Muscle of leg (tissue), 11 donors: ENCODE results near the gene NIN. TPM values are rescaled to one million over a fixed set of nuclear protein-coding genes. Genes with fewer than 3 reads are reported as not detected.
A peak's percentile ranks its signal among the peaks of the same experiment; 100 is the strongest.

ENCODE experiments used
- DNase-seq: peaks from one replicate; pipeline ENCODE4 v3.0.0; 2013
- H3K27ac ChIP-seq: one replicate; pipeline ENCODE4 v1.5.1; 2013; ENCODE audit warnings: mild to moderate bottlenecking, low read length, control low read depth
- H3K27me3 ChIP-seq: one replicate; pipeline ENCODE4 v1.6.1; 2013; ENCODE audit warnings: low read length; ENCODE audit not compliant: control insufficient read depth, insufficient read depth
- H3K36me3 ChIP-seq: one replicate; pipeline ENCODE4 v1.6.1; 2013; ENCODE audit warnings: low read length; ENCODE audit not compliant: control insufficient read depth, insufficient read depth
- H3K4me1 ChIP-seq: one replicate; pipeline ENCODE4 v1.6.1; 2013; ENCODE audit warnings: low read length; ENCODE audit not compliant: control insufficient read depth, insufficient read depth
- H3K4me3 ChIP-seq: one replicate; pipeline ENCODE4 v1.5.1; 2013; ENCODE audit warnings: low read length, control low read depth
- H3K9me3 ChIP-seq: replicated peaks from 2 replicates; pipeline ENCODE4 v1.6.1; 2013; ENCODE audit warnings: low read depth, low read length; ENCODE audit not compliant: control insufficient read depth
- WGBS: methylation state at CpG from one replicate; pipeline ENCODE4 v1.1.5; 2013; ENCODE audit warnings: missing lambda C conversion rate; ENCODE audit not compliant: insufficient coverage; 5-methylcytosine and 5-hydroxymethylcytosine counted together
- polyA plus RNA-seq, 8 donors: library from polyadenylated mRNA; unstranded; fragments of 120-200 nt; gene quantifications; one replicate each; pipeline versions ENCODE4 v1.2.1 to v1.2.3, GENCODE V29; 2013; ENCODE audit warnings: inconsistent platforms in 1 of 8, low replicate concordance in 1 of 8; ENCODE audit not compliant: insufficient read length in 8 of 8, insufficient read depth in 1 of 8
- total RNA-seq: library from RNA; stranded (reverse); fragments of 120-200 nt; gene quantifications from one replicate; pipeline ENCODE4 v1.2.4, GENCODE V29; 2013

The NIN gene
- total and polyA plus RNA-seq, 9 donors, result 21.3 to 46.8 (median 39.4) TPM

- H3K9me3 ChIP-seq, result no peaks in the 10 kb centered on the region
- no peaks in the 10 kb centered on the region for H3K27me3 ChIP-seq
- H3K27ac ChIP-seq, result no peak overlapping the region
- 63% methylated on average over 4 of the region's 8 CpGs for WGBS
- H3K36me3 ChIP-seq, result peaks cover 16% of the 10 kb centered on the region
- no peak for DNase-seq
- H3K4me1 ChIP-seq, result peaks cover 3% of the 10 kb centered on the region
- H3K4me3 ChIP-seq, result no peak overlapping the region
These were observed 52.1 kb downstream of the NIN start for GRCh38 chr14:50778721-50779483.

GRCh38 chr14:50776522-50776921 is 54.4 kb downstream of the NIN start:
- Histone ChIP-seq H3K27me3 (no peaks in the 10 kb centered on the region), H3K4me1 (peaks cover 3% of the 10 kb centered on the region), H3K4me3 (no peak overlapping the region), H3K9me3 (no peaks in the 10 kb centered on the region), H3K27ac (no peak overlapping the region), H3K36me3 (peaks cover 23% of the 10 kb centered on the region)
- no peak for DNase-seq

- no CpG with 5 or more reads among the region's 2 CpGs for WGBS
- Histone ChIP-seq H3K9me3 (no peaks in the 10 kb centered on the region), H3K36me3 (peaks cover 35% of the 10 kb centered on the region), H3K27ac (peak overlapping the region; percentile 15), H3K4me1 (peaks cover 3% of the 10 kb centered on the region), H3K27me3 (no peaks in the 10 kb centered on the region), H3K4me3 (no peak overlapping the region)
- DNase-seq, result peak; percentile 79
These were observed 55.6 kb downstream of the NIN start for GRCh38 chr14:50775357-50775756.

DNA sequence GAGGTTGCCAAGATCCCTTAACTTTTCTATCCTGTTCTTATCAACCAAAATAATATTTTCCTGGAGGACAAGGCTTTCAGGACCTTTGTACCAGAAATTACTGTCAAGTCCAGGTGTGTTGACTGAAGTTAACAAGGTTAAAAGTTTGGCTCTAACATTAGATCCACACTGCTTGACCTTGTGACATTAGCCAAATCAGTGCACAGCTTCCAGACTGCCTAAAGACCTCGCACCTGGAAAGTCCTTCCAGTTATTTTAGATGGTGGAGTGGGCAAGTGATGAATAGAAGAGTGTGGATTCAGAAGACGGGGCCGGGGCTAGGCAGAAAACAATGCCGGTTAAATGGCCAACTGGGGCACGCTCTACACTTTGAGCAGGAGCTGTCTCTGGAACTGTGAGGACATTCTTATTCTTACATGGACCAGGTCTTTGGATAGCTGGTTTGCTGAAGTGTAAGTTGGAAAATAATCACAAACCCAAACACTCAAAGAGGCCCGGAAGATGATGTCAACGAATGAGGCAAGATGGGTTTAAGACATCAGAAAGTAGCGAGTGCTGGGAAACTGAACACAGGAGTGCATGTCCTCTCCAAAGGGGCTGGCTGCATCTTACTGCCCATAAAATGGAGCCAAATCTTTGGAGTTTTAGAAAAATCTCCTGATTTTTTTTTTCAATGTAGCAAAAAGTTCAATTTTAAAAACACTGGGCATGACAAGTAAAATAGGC is 56.3 kb downstream of the NIN start:
- no peaks in the 10 kb centered on the region for H3K27me3 ChIP-seq
- no peak overlapping the region for H3K27ac ChIP-seq
- H3K4me1 ChIP-seq, result peaks cover 3% of the 10 kb centered on the region
- H3K9me3 ChIP-seq, result no peaks in the 10 kb centered on the region
- peaks cover 41% of the 10 kb centered on the region for H3K36me3 ChIP-seq
- DNase-seq, result no peak
- 86% methylated on average over 4 of the region's 8 CpGs for WGBS
- no peak overlapping the region for H3K4me3 ChIP-seq

GRCh38 chr14:50773632-50774541 is 57.1 kb downstream of the NIN start:
- peak; percentile 32 for DNase-seq

GRCh38 chr14:50772412-50772811 is 58.5 kb downstream of the NIN start:
- H3K36me3 ChIP-seq, result peaks cover 57% of the 10 kb centered on the region
- WGBS, result 78% methylated on average over 5 of the region's 7 CpGs
- no peak for DNase-seq
- H3K4me3 ChIP-seq, result no peak overlapping the region
- no peaks in the 10 kb centered on the region for H3K27me3 ChIP-seq
- no peaks in the 10 kb centered on the region for H3K4me1 ChIP-seq
- H3K27ac ChIP-seq, result no peak overlapping the region
- H3K9me3 ChIP-seq, result no peaks in the 10 kb centered on the region

More at GRCh38 chr14:50773632-50774541, 57.1 kb downstream of the NIN start:
- Histone ChIP-seq H3K4me3 (no peak overlapping the region), H3K27me3 (no peaks in the 10 kb centered on the region), H3K27ac (no peak overlapping the region), H3K4me1 (peaks cover 3% of the 10 kb centered on the region), H3K9me3 (no peaks in the 10 kb centered on the region), H3K36me3 (peaks cover 50% of the 10 kb centered on the region)
- WGBS, result 80% methylated on average over 1 of the region's 7 CpGs

DNA sequence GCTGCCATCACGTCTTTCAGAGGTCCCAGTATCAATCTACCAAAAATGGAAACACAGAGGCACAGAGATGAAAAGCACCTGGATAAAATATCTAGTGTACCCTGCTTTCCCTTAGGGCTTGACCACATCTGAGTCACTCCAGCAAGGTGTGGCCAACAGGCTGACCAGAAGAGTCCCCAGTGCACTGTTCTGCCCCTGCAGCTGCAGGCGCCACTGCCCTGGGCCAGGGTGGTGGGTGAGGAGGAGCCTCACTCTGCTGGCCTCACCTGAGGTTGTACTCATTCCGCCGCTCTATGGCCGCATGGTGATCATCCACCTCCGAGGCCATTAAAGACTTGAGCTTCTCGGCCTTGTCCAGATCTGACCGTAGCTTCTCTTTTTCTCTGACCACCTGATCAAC is 60.4 kb downstream of the NIN start:
- no peaks in the 10 kb centered on the region for H3K9me3 ChIP-seq
- H3K36me3 ChIP-seq, result peaks cover 55% of the 10 kb centered on the region
- 92% methylated on average over 5 of the region's 8 CpGs for WGBS

DNA sequence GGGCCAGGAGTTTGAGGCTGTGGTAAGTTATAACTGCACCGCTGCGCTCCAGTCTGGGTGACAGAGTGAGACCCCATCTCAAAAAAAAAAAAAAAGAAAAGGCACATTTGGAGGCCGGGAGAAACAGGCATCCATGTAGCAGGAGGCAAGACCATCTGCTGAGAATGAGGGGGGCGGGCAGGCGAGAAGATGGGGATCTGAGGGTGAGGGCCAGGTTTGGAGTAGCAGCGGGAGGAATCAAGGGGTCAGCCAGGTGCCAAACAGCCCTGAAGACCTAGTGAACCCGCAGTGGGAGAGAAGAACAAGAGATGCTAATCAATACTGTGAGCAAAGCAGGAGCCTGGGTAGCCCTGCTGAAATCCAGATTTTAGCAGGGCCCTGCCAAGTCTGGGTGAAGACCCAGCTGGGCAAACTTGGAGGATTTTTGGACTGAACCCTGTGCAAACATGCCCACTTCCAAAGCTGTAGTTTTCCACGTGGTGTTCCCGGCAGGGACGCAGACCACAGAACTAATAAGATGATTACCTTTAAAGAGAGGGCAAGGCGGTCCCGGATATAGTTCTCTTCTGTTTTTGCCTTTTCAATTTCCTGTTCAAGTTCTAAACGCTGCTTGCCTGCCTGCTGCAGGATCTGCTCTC is 61.0 kb downstream of the NIN start:
- H3K9me3 ChIP-seq, result no peaks in the 10 kb centered on the region
- H3K36me3 ChIP-seq, result peaks cover 55% of the 10 kb centered on the region
- WGBS, result 86% methylated on average over 13 of the region's 13 CpGs
- H3K27ac ChIP-seq, result no peak overlapping the region
- no peak overlapping the region for H3K4me3 ChIP-seq
- no peaks in the 10 kb centered on the region for H3K4me1 ChIP-seq
- no peaks in the 10 kb centered on the region for H3K27me3 ChIP-seq
- no peak for DNase-seq

More for the DNA sequence above, 60.4 kb downstream of the NIN start:
- Histone ChIP-seq H3K27ac (no peak overlapping the region), H3K4me1 (no peaks in the 10 kb centered on the region), H3K27me3 (no peaks in the 10 kb centered on the region), H3K4me3 (no peak overlapping the region)
- no peak for DNase-seq

GRCh38 chr14:50768680-50769079 is 62.3 kb downstream of the NIN start:
- Histone ChIP-seq H3K9me3 (no peaks in the 10 kb centered on the region), H3K36me3 (peaks cover 52% of the 10 kb centered on the region), H3K4me3 (no peak overlapping the region), H3K27ac (no peak overlapping the region), H3K4me1 (no peaks in the 10 kb centered on the region), H3K27me3 (no peaks in the 10 kb centered on the region)
- DNase-seq, result no peak
- 93% methylated on average over 3 of the region's 3 CpGs for WGBS
